Liver (tissue), 9 donors: ENCODE results near the gene RASSF1. TPM values are rescaled to one million over a fixed set of nuclear protein-coding genes. Genes with fewer than 3 reads are reported as not detected.

Experiments
- DNase-seq: peaks from one replicate; pipeline ENCODE4 v3.0.0-alpha.2; 2017; ENCODE audit warnings: low spot score
- H3K27ac ChIP-seq, 2 donors: one replicate each; pipeline ENCODE4 v1.7.0; 2013; ENCODE audit warnings: inconsistent platforms in 2 of 2, low read length in 2 of 2, control low read depth in 1 of 2, low read depth in 1 of 2, mild to moderate bottlenecking in 1 of 2
- H3K27me3 ChIP-seq, 4 donors: one replicate each; pipeline versions ENCODE4 v1.6.1 to v1.7.0; 2013; ENCODE audit warnings: low read length in 3 of 4, inconsistent platforms in 1 of 4, mild to moderate bottlenecking in 1 of 4, moderate library complexity in 1 of 4; ENCODE audit not compliant: control insufficient read depth in 4 of 4, insufficient read depth in 4 of 4
- H3K36me3 ChIP-seq, 4 donors: one replicate each; pipeline versions ENCODE4 v1.6.1 to v1.7.0; 2013; ENCODE audit warnings: low read length in 3 of 4, mild to moderate bottlenecking in 3 of 4, low read depth in 1 of 4, moderate library complexity in 1 of 4; ENCODE audit not compliant: control insufficient read depth in 4 of 4, insufficient read depth in 3 of 4
- H3K4me1 ChIP-seq, 4 donors: one replicate each; pipeline versions ENCODE4 v1.6.1 to v1.7.0; 2013; ENCODE audit warnings: low read length in 3 of 4, mild to moderate bottlenecking in 3 of 4, moderate library complexity in 1 of 4; ENCODE audit not compliant: control insufficient read depth in 4 of 4, insufficient read depth in 4 of 4
- H3K4me3 ChIP-seq, 3 donors: one replicate each; pipeline versions ENCODE4 v1.6.1 to v1.7.0; 2013; ENCODE audit warnings: low read length in 3 of 3, control low read depth in 1 of 3, low read depth in 1 of 3, mild to moderate bottlenecking in 1 of 3
- H3K9ac ChIP-seq, 2 donors: one replicate each; pipeline ENCODE4 v1.7.0; 2013; ENCODE audit warnings: low read length in 2 of 2, mild to moderate bottlenecking in 2 of 2, moderate library complexity in 2 of 2, control low read depth in 1 of 2, low read depth in 1 of 2
- H3K9me3 ChIP-seq, 4 donors: one replicate each; pipeline versions ENCODE4 v1.6.1 to v1.7.0; 2013; ENCODE audit warnings: low read length in 3 of 4; ENCODE audit not compliant: control insufficient read depth in 4 of 4
- ATF3 ChIP-seq: IDR thresholded peaks from 2 replicates; pipeline ENCODE4 v1.6.1; 2016; ENCODE audit warnings: antibody characterized with exemption
- CTCF ChIP-seq: fragments of 150-350 bp; IDR thresholded peaks from 2 replicates; pipeline ENCODE4 v1.5.1; 2017; ENCODE audit warnings: improper control_type of control experiment, low read depth, low read length; ENCODE audit not compliant: missing input control
- EGR1 ChIP-seq, 2 donors: IDR thresholded peaks; 2 replicates each; pipeline ENCODE4 v1.6.1; 2016 to 2018; ENCODE audit warnings: antibody characterized with exemption in 2 of 2, low read depth in 2 of 2
- FOXA1 ChIP-seq: IDR thresholded peaks from 2 replicates; pipeline ENCODE4 v1.6.1; 2016; ENCODE audit warnings: antibody characterized with exemption
- FOXA2 ChIP-seq: IDR thresholded peaks from 2 replicates; pipeline ENCODE4 v1.6.1; 2016; ENCODE audit warnings: antibody characterized with exemption
- GABPA ChIP-seq, 2 donors: IDR thresholded peaks in 1 of 2; conservative IDR thresholded peaks in 1 of 2; 2 replicates each; pipeline ENCODE4 v1.6.1; 2016; ENCODE audit warnings: antibody characterized with exemption in 2 of 2, mild to moderate bottlenecking in 1 of 2, moderate library complexity in 1 of 2
- HNF4A ChIP-seq, 2 donors: conservative IDR thresholded peaks; 2 replicates each; pipeline ENCODE4 v1.6.1; 2016; ENCODE audit warnings: antibody characterized with exemption in 2 of 2, mild to moderate bottlenecking in 2 of 2
- MAX ChIP-seq: IDR thresholded peaks from 2 replicates; pipeline ENCODE4 v1.6.1; 2016; ENCODE audit warnings: antibody characterized with exemption
- RAD21 ChIP-seq, 2 donors: IDR thresholded peaks; 2 replicates each; pipeline ENCODE4 v1.6.1; 2016; ENCODE audit warnings: antibody characterized with exemption in 2 of 2, mild to moderate bottlenecking in 2 of 2
- SP1 ChIP-seq: IDR thresholded peaks from 2 replicates; pipeline ENCODE4 v1.6.1; 2018; ENCODE audit warnings: antibody characterized with exemption, mild to moderate bottlenecking
- TAF1 ChIP-seq: conservative IDR thresholded peaks from 2 replicates; pipeline ENCODE4 v1.6.1; 2016; ENCODE audit warnings: antibody characterized with exemption, mild to moderate bottlenecking
- ZBTB33 ChIP-seq: IDR thresholded peaks from 2 replicates; pipeline ENCODE4 v1.6.1; 2016; ENCODE audit warnings: antibody characterized with exemption
- WGBS: extraction: QIAGEN DNeasy Blood & Tissue Kit; methylation state at CpG from one replicate; pipeline ENCODE4 v1.1.7; 2013; 5-methylcytosine and 5-hydroxymethylcytosine counted together
- polyA plus RNA-seq, 2 donors: library from polyadenylated mRNA; stranded (reverse) in 1 of 2; unstranded in 1 of 2; fragments of 200-250 nt in 1 of 2; fragments of >200 nt in 1 of 2; fragmentation: Nextera tagmentation in 1 of 2; extraction: Ambion mirVana in 1 of 2; gene quantifications; one replicate each; pipeline versions ENCODE4 v1.2.1 to v1.2.3, GENCODE V29; 2013 to 2015
- total RNA-seq, 2 donors: library from RNA; depleted of rRNA; stranded (reverse); fragments of >200 nt; gene quantifications; one replicate each; pipeline ENCODE4 v1.2.3, GENCODE V29; 2014
- donor health status: healthy.
- donor health status: healthy.
- donor health status: healthy.
- donor health status: healthy.
- donor health status: healthy.

The RASSF1 gene
- total and polyA plus RNA-seq, 4 donors = 6.5 to 13.2 (median 11.2) TPM

- no peak for TF ChIP-seq CTCF
These were observed 2.4 kb upstream of the RASSF1 start (continued) for GRCh38 chr3:50342813-50343633.

GRCh38 chr3:50341996-50342650 lies 1.5 kb upstream of the RASSF1 start:
- no peak for TF ChIP-seq ZBTB33
- Histone ChIP-seq H3K4me3 (no peak overlapping the region), H3K9me3 (no peaks in the 10 kb centered on the region), H3K36me3 (no peaks in the 10 kb centered on the region), H3K27me3 (no peaks in the 10 kb centered on the region), H3K4me1 (peaks cover 5 to 25% (median 12%) of the 10 kb centered on the region in 4 donors), H3K27ac (no peak overlapping the region), H3K9ac (no peak overlapping the region)
- no peak for DNase-seq
- WGBS = 94% methylated on average over 13 of the region's 13 CpGs

- H3K27ac ChIP-seq = peak overlapping the region in 1 of 2 donors; percentile 21
- peaks cover 6 to 26% (median 13%) of the 10 kb centered on the region in 4 donors for H3K4me1 ChIP-seq
- WGBS = 96% methylated on average over 9 of the region's 9 CpGs
These were observed 901 bp upstream of the RASSF1 start for GRCh38 chr3:50341537-50341936.

GRCh38 chr3:50340147-50340447 lies 539 bp downstream of the RASSF1 start:
- H3K36me3 ChIP-seq = no peaks in the 10 kb centered on the region
- H3K27me3 ChIP-seq = no peaks in the 10 kb centered on the region
- H3K9ac ChIP-seq = peak overlapping the region in 1 of 2 donors; percentile 62
- WGBS = 41% methylated on average over 9 of the region's 9 CpGs
- H3K9me3 ChIP-seq = no peaks in the 10 kb centered on the region
- no peak for DNase-seq
- H3K4me3 ChIP-seq = peak overlapping the region in 1 of 3 donors; percentile 42
- TF ChIP-seq CTCF (no peak), GABPA (IDR thresholded peaks at IDR 0.05 in 1 of 2, conservative IDR thresholded peaks at IDR 0.05 in 1 of 2) (no peak), RAD21 (IDR thresholded peaks at IDR 0.05) (no peak), MAX (no peak)
- peak overlapping the region; percentile 21 to 34 for H3K27ac ChIP-seq
- peaks cover 6 to 32% (median 15%) of the 10 kb centered on the region in 4 donors for H3K4me1 ChIP-seq

More at GRCh38 chr3:50341537-50341936, 901 bp upstream of the RASSF1 start:
- H3K36me3 ChIP-seq = no peaks in the 10 kb centered on the region
- TF ChIP-seq HNF4A (conservative IDR thresholded peaks at IDR 0.05) (no peak), SP1 (no peak), FOXA2 (no peak), ATF3 (no peak), EGR1 (IDR thresholded peaks at IDR 0.05; ENCODE audit: low read depth in 2 of 2) (no peak), MAX (no peak), FOXA1 (no peak), TAF1 (no peak)
- no peak for DNase-seq
- no peaks in the 10 kb centered on the region for H3K9me3 ChIP-seq
- H3K9ac ChIP-seq = no peak overlapping the region
- H3K27me3 ChIP-seq = no peaks in the 10 kb centered on the region
- H3K4me3 ChIP-seq = no peak overlapping the region
